Calu3 (cell line): ENCODE data around the gene DOCK1. TPM values are rescaled to one million over a fixed set of nuclear protein-coding genes. Genes with fewer than 3 reads are reported as not detected.

Source experiments
- BruUV-seq: library from RNA; stranded (reverse); fragments of 400-500 nt; replicated peaks from 2 replicates; lab custom pipeline; 2021; lab: Mats Ljungman, UMichigan
- CTCF ChIA-PET: fragments of 300-600 bp; sonication (Branson Sonifier 250); formaldehyde crosslinking; loops from one replicate; lab custom pipeline; 2022; ENCODE audit warnings: antibody characterized with exemption; lab: Charles Lee
- DNase-seq: peaks from one replicate; pipeline ENCODE4 v3.0.0; 2022
- H3K27ac Mint-ChIP-seq: one replicate; pipeline ENCODE4 v1.8.0; 2022; ENCODE audit warnings: mixed read lengths; ENCODE audit not compliant: unreplicated experiment
- H3K27me3 Mint-ChIP-seq: one replicate; pipeline ENCODE4 v1.8.0; 2022; ENCODE audit warnings: mixed read lengths; ENCODE audit not compliant: unreplicated experiment
- H3K36me3 Mint-ChIP-seq: one replicate; pipeline ENCODE4 v1.8.0; 2022; ENCODE audit warnings: mild to moderate bottlenecking, moderate library complexity, mixed read lengths; ENCODE audit not compliant: insufficient read depth, unreplicated experiment
- H3K4me1 Mint-ChIP-seq: one replicate; pipeline ENCODE4 v1.8.0; 2022; ENCODE audit warnings: mild to moderate bottlenecking, low read depth, mixed read lengths; ENCODE audit not compliant: unreplicated experiment
- H3K4me3 Mint-ChIP-seq: one replicate; pipeline ENCODE4 v1.8.0; 2022; ENCODE audit warnings: mild to moderate bottlenecking, low read depth, moderate library complexity, mixed read lengths; ENCODE audit not compliant: unreplicated experiment
- H3K9me3 Mint-ChIP-seq: one replicate; pipeline ENCODE4 v1.8.0; 2022; ENCODE audit warnings: low read depth, mixed read lengths; ENCODE audit not compliant: unreplicated experiment
- CTCF ChIP-seq: fragments of 200-600 bp; IDR thresholded peaks from one replicate; pipeline ENCODE4 v1.8.0; 2022; ENCODE audit warnings: antibody characterized with exemption; ENCODE audit not compliant: unreplicated experiment
- intact Hi-C: fragments of 100-400 bp; cut with micrococcal nuclease; formaldehyde crosslinking; loops from one replicate; pipeline ENCODE4 v1.10.0; 2022; ENCODE audit not compliant: unreplicated experiment
- total RNA-seq: library from RNA; stranded (reverse); gene quantifications from 2 replicates; pipeline ENCODE4 v1.2.3, GENCODE V29; 2022

DOCK1 gene
- total RNA-seq, 1 experiment from 2014 or later, result 34.2 TPM

GRCh38 chr10:127417686-127418401 is 512.6 kb downstream of the DOCK1 start:
- Mint-ChIP-seq H3K27me3 (no peaks in the 10 kb centered on the region), H3K36me3 (no peaks in the 10 kb centered on the region), H3K27ac (no peak overlapping the region), H3K4me3 (no peak overlapping the region), H3K9me3 (no peaks in the 10 kb centered on the region), H3K4me1 (no peaks in the 10 kb centered on the region)
- intact Hi-C loops, result no loop called here
- DNase-seq, result no peak
- CTCF ChIA-PET, result no interaction called here
- TF ChIP-seq CTCF, result no peak
- no TSS peak for BruUV-seq

- TF ChIP-seq CTCF, result no peak
- Mint-ChIP-seq H3K27ac (no peak overlapping the region), H3K4me3 (no peak overlapping the region), H3K36me3 (no peaks in the 10 kb centered on the region), H3K27me3 (no peaks in the 10 kb centered on the region), H3K9me3 (no peaks in the 10 kb centered on the region), H3K4me1 (no peaks in the 10 kb centered on the region)
- intact Hi-C loops, result no loop called here
- DNase-seq, result no peak
- CTCF ChIA-PET, result no interaction called here
- BruUV-seq, result no TSS peak
Observed at GRCh38 chr10:127418536-127419168, 513.4 kb downstream of the DOCK1 start.

GRCh38 chr10:127420138-127420684 is 515.0 kb downstream of the DOCK1 start:
- Mint-ChIP-seq H3K4me3 (no peak overlapping the region), H3K27ac (no peak overlapping the region), H3K27me3 (no peaks in the 10 kb centered on the region), H3K9me3 (no peaks in the 10 kb centered on the region), H3K36me3 (no peaks in the 10 kb centered on the region), H3K4me1 (no peaks in the 10 kb centered on the region)
- no TSS peak for BruUV-seq
- DNase-seq, result no peak
- TF ChIP-seq CTCF, result no peak
- intact Hi-C loops, result no loop called here
- CTCF ChIA-PET, result no interaction called here

- no peak for TF ChIP-seq CTCF
- CTCF ChIA-PET, result no interaction called here
- no TSS peak for BruUV-seq
- Mint-ChIP-seq H3K36me3 (peaks cover 5% of the 10 kb centered on the region), H3K27me3 (no peaks in the 10 kb centered on the region), H3K4me1 (no peaks in the 10 kb centered on the region), H3K9me3 (no peaks in the 10 kb centered on the region), H3K27ac (no peak overlapping the region), H3K4me3 (no peak overlapping the region)
- intact Hi-C loops, result no loop called here
- no peak for DNase-seq
Observed at GRCh38 chr10:127423218-127423915, 518.1 kb downstream of the DOCK1 start.
